ENCODE results near the gene MRPL44.

The MRPL44 gene

DNA sequence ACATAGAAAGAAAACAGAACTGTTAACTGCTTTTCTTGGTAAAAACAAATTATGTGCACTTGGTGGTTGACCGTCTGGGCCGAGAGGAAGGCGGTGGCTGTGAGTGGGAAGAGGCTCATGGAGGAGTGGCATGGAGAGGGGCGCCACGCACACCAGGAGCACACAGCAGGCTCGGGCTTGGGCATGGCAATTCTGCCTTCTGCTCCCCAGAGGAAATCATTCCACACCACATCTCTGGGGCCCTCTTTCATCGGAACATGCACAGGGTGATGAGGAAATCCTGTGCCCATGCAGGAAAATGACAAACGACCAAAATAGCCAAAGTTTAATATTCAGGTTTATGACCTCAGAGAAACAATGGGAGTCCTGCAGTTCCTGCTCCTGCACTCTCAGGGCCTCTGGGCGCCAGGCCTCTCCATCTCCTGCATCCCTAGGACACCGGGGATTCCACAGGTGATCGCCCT, 38.6 kb upstream of the MRPL44 start:
- in situ Hi-C loops (cut with HindIII; ENCODE audit: low sequenced_read_pairs) = no loop called here
- TF ChIP-seq, protein P1, sequence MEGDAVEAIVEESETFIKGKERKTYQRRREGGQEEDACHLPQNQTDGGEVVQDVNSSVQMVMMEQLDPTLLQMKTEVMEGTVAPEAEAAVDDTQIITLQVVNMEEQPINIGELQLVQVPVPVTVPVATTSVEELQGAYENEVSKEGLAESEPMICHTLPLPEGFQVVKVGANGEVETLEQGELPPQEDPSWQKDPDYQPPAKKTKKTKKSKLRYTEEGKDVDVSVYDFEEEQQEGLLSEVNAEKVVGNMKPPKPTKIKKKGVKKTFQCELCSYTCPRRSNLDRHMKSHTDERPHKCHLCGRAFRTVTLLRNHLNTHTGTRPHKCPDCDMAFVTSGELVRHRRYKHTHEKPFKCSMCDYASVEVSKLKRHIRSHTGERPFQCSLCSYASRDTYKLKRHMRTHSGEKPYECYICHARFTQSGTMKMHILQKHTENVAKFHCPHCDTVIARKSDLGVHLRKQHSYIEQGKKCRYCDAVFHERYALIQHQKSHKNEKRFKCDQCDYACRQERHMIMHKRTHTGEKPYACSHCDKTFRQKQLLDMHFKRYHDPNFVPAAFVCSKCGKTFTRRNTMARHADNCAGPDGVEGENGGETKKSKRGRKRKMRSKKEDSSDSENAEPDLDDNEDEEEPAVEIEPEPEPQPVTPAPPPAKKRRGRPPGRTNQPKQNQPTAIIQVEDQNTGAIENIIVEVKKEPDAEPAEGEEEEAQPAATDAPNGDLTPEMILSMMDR (IDR thresholded peaks at IDR 0.05; ENCODE audit: low read depth, low read length) = no peak
- no peak overlapping the region for H3K4me3 ChIP-seq (ENCODE audit: low read depth, low read length)
- no peak for DNase-seq (ENCODE audit: low read depth, low spot score)

DNA sequence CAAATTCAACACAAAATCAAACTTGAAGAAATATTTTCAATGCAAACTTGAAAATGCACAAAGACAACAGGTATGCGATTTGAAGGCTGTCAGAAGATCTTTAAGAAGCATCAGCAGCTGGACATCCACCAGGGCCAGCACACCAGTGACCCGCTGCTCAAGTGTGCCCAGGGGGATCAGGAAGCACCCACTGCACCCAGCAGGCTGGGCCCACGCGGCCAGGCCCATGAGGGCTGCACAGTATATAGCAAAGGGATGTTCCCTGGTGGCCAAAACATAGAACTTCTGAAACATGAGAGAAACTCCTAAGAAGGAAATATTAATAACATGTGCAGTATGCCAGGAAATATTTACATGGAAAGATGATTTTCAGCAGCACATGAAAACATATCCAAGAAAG, 37.2 kb upstream of the MRPL44 start:
- in situ Hi-C loops (cut with HindIII; ENCODE audit: low sequenced_read_pairs) = no loop called here
- no peak for DNase-seq (ENCODE audit: low read depth, low spot score)
- H3K4me3 ChIP-seq (ENCODE audit: low read depth, low read length) = no peak overlapping the region
- TF ChIP-seq, protein P1 (IDR thresholded peaks at IDR 0.05; ENCODE audit: low read depth, low read length) = no peak

DNA sequence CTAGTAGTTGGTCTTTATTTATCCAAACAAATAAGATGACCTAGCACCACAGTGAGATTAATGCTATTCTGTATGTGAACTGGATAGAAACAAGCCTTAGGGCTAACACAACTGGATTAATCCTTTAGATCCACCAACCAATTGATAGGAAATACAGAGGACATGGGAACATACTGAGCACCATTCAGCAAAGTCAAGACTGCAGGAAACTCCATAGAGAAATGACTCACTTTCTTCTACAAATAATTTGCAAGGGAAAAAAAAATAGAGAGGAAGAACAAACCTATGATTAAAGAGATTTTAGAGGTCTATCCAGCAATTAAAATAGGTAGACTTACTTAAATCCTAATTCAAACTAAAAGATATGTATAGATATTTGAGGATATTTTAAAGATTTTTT, 36.1 kb upstream of the MRPL44 start:
- in situ Hi-C loops (cut with HindIII; ENCODE audit: low sequenced_read_pairs) = no loop called here
- TF ChIP-seq, protein P1 (IDR thresholded peaks at IDR 0.05; ENCODE audit: low read depth, low read length) = no peak
- no peak overlapping the region for H3K4me3 ChIP-seq (ENCODE audit: low read depth, low read length)
- DNase-seq (ENCODE audit: low read depth, low spot score) = no peak

DNA sequence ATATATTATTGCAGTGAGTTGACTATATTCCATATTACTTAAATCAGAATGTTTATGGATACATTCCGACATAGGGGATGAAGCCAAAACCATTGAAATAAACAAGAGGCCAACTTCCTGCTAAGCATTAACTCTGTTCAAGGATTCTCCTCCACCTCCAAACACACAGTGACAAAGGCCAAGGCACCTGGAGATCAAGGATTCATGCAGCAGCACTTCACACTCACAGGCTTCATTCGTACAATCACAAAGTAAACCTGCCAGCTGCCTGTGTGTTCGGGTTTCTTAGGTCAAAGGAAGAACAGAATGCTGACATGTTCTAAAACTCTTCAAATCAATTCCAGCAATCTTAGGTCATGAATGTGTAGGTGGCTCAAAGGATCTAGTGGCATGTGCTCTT, 35.0 kb upstream of the MRPL44 start:
- DNase-seq (ENCODE audit: low read depth, low spot score) = no peak
- H3K4me3 ChIP-seq (ENCODE audit: low read depth, low read length) = no peak overlapping the region
- TF ChIP-seq, protein P1 (IDR thresholded peaks at IDR 0.05; ENCODE audit: low read depth, low read length) = no peak
- in situ Hi-C loops (cut with HindIII; ENCODE audit: low sequenced_read_pairs) = no loop called here

DNA sequence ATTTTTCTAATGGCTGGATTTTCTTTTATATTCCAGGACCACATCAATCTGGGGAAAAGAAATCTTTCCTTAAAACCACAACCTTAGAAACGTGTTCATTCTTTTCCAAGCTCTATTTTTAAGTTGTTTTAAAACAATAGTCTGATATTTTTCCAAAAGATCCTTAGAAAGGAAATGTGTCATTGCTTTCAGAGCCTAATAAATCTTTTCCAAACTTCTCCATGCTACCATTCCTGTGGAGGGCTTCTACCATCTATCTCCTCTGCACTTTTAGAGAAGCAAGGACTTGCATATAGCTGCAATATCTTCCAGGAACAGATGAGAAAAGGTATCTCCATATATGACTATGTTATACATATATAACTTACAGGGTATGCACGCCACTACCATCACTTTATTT, 33.3 kb upstream of the MRPL44 start:
- TF ChIP-seq, protein P1 (IDR thresholded peaks at IDR 0.05; ENCODE audit: low read depth, low read length) = no peak
- DNase-seq (ENCODE audit: low read depth, low spot score) = no peak
- in situ Hi-C loops (cut with HindIII; ENCODE audit: low sequenced_read_pairs) = no loop called here
- no peak overlapping the region for H3K4me3 ChIP-seq (ENCODE audit: low read depth, low read length)

DNA sequence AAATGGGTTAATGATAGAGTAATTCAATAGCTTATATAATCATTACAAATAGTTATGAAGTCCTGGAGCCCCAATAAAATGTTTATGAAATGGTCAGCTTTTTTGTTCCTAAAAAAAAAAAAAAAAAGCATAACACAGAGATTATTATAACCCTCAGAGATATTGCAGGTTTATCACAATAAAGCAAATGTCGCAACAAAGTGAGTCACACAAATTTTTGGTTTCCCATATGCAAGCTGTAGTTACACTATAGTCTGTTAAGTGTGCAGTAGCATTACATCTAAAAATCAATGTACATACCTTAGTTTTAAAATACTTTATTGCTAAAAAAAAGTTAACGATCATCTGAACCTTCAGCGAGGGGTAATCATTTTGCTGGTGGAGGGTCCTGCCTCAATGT, 32.2 kb upstream of the MRPL44 start:
- no peak for DNase-seq (ENCODE audit: low read depth, low spot score)
- no peak overlapping the region for H3K4me3 ChIP-seq (ENCODE audit: low read depth, low read length)
- in situ Hi-C loops (cut with HindIII; ENCODE audit: low sequenced_read_pairs) = no loop called here
- TF ChIP-seq, protein P1 (IDR thresholded peaks at IDR 0.05; ENCODE audit: low read depth, low read length) = no peak
